Measurements from ENCODE around the gene GALC. TPM values are rescaled to one million over a fixed set of nuclear protein-coding genes. Genes with fewer than 3 reads are reported as not detected.

Gene GALC
- total and polyA plus RNA-seq, 2 donors from 2014 or later: 13.6 to 29.4 TPM

DNA sequence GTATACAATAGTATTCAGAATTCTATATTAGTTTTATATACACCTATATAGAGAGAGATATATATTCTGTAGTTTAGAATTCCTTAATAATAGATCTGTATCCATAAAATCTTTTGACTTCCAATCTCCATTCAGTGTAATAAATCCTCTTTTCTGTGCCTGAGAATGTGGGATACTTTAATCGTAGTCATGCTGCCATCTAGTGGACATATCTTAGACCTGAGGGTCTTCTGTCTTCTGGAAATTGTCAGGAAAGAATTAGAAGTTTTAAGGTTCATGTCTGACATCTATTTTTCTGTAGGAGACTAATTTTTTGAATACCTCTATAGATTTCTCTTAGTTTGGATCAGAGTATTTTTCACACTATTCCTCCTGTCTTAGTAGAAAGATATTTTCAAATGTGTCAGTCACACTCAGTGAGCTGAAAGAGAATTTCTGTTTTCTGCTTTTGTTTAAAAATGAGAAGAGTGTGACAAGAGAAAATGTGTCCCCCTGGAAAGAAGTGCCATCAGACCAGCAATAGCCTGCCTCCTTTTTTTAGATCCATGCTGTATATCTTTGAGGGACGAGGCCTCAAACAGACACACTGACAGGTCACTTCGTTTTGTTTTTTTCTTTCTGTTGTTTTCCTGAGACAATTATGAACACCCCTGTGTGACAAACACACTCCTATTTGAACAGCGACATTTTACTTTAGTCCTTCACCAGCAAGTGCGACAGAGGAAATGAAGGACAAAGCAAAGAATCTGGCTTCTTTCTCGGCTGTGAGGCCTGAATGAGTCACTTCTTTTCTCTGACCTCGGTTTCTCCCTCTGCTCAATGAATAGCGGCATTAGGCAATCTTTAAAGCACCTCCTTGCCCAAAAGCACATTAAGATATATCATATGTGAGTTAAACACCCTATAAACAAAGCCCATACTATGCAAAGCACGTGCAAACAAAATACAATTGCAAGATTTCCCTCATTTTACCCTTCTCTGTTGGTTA is 96.3 kb downstream of the GALC start:
- Histone ChIP-seq H3K4me3 (ENCODE audit: low read length in 3 of 3) (no peak overlapping the region), H3K27me3 (ENCODE audit: control insufficient read depth, insufficient read depth, low read length) (no peaks in the 10 kb centered on the region), H3K9ac (ENCODE audit: low read length in 3 of 3) (no peak overlapping the region), H3K9me3 (ENCODE audit: control insufficient read depth in 2 of 3, insufficient read depth in 1 of 3, low read length in 3 of 3) (no peaks in the 10 kb centered on the region), H3K27ac (ENCODE audit: low read depth in 2 of 2, low read length in 2 of 2) (no peak overlapping the region), H3K4me1 (ENCODE audit: control insufficient read depth in 2 of 3, insufficient read depth in 2 of 3, low read depth in 1 of 3, low read length in 3 of 3) (no peaks in the 10 kb centered on the region), H3K36me3 (ENCODE audit: control insufficient read depth in 2 of 3, insufficient read depth in 3 of 3, low read length in 3 of 3) (no peaks in the 10 kb centered on the region)
- FAIRE-seq (peak; percentile 89), DNase-seq (peak in 3 of 5 donors; percentile 18 to 89 (median 77))
- TF ChIP-seq, protein P1, sequence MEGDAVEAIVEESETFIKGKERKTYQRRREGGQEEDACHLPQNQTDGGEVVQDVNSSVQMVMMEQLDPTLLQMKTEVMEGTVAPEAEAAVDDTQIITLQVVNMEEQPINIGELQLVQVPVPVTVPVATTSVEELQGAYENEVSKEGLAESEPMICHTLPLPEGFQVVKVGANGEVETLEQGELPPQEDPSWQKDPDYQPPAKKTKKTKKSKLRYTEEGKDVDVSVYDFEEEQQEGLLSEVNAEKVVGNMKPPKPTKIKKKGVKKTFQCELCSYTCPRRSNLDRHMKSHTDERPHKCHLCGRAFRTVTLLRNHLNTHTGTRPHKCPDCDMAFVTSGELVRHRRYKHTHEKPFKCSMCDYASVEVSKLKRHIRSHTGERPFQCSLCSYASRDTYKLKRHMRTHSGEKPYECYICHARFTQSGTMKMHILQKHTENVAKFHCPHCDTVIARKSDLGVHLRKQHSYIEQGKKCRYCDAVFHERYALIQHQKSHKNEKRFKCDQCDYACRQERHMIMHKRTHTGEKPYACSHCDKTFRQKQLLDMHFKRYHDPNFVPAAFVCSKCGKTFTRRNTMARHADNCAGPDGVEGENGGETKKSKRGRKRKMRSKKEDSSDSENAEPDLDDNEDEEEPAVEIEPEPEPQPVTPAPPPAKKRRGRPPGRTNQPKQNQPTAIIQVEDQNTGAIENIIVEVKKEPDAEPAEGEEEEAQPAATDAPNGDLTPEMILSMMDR (IDR thresholded peaks at IDR 0.05; ENCODE audit: borderline replicate concordance, extremely low read depth, insufficient read depth): peak; percentile 70
- intact Hi-C loops (cut with DNase I): no loop called here

DNA sequence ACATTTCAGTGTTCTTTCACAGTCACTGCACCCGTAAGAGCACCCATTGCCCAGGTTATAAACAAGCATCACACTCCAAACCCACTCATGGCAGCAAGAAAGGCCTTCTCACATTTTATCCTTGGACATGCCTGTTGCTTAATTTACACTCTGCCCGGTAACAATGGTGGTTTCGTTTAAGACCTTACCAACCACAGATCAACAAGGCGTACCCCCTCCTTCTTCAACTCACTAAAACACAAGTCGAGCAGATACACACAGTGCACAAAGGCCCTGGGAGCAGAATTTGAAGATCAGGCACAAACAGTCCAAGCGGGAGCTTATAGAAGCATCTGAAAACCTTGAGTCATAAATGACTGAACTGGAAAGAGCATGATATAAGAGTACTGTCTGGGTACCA is 98.1 kb downstream of the GALC start:
- FAIRE-seq: no peak
- TF ChIP-seq, protein P1 (IDR thresholded peaks at IDR 0.05; ENCODE audit: borderline replicate concordance, extremely low read depth, insufficient read depth): no peak
- no peak for DNase-seq

DNA sequence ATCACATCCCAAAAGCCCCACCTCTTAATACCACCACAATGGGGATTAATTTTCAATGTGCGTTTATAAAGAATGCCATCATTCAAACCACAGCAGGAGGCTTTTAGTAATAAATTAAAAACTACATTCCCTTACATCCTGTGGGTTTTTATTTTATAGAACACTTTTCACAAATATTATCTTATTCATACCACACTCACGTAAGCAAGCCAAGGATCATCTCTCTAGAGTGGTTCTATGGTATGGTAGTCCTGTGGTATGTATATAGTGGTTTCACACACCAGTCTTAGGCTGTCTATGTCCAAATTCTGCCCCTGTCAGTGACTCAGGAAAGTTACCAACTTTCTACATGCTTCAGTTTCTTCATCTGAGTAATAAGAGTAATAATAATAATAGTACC is 100.2 kb downstream of the GALC start:
- no peak for DNase-seq
- H3K27ac ChIP-seq (ENCODE audit: low read depth in 2 of 2, low read length in 2 of 2): no peak overlapping the region
- H3K9ac ChIP-seq (ENCODE audit: low read length in 3 of 3): no peak overlapping the region
- no peak for FAIRE-seq
- TF ChIP-seq, protein P1 (IDR thresholded peaks at IDR 0.05; ENCODE audit: borderline replicate concordance, extremely low read depth, insufficient read depth): no peak
- H3K4me1 ChIP-seq (ENCODE audit: control insufficient read depth in 2 of 3, insufficient read depth in 2 of 3, low read depth in 1 of 3, low read length in 3 of 3): no peaks in the 10 kb centered on the region
- no peak overlapping the region for H3K4me3 ChIP-seq (ENCODE audit: low read length in 3 of 3)
- H3K27me3 ChIP-seq (ENCODE audit: control insufficient read depth, insufficient read depth, low read length): no peaks in the 10 kb centered on the region
- intact Hi-C loops (cut with DNase I): no loop called here
- H3K36me3 ChIP-seq (ENCODE audit: control insufficient read depth in 2 of 3, insufficient read depth in 3 of 3, low read length in 3 of 3): no peaks in the 10 kb centered on the region
- no peaks in the 10 kb centered on the region for H3K9me3 ChIP-seq (ENCODE audit: control insufficient read depth in 2 of 3, insufficient read depth in 1 of 3, low read length in 3 of 3)

More for the DNA sequence above, 98.1 kb downstream of the GALC start:
- Histone ChIP-seq H3K36me3 (ENCODE audit: control insufficient read depth in 2 of 3, insufficient read depth in 3 of 3, low read length in 3 of 3) (no peaks in the 10 kb centered on the region), H3K9ac (ENCODE audit: low read length in 3 of 3) (no peak overlapping the region), H3K27me3 (ENCODE audit: control insufficient read depth, insufficient read depth, low read length) (no peaks in the 10 kb centered on the region), H3K27ac (ENCODE audit: low read depth in 2 of 2, low read length in 2 of 2) (no peak overlapping the region), H3K4me3 (ENCODE audit: low read length in 3 of 3) (no peak overlapping the region), H3K9me3 (ENCODE audit: control insufficient read depth in 2 of 3, insufficient read depth in 1 of 3, low read length in 3 of 3) (no peaks in the 10 kb centered on the region), H3K4me1 (ENCODE audit: control insufficient read depth in 2 of 3, insufficient read depth in 2 of 3, low read depth in 1 of 3, low read length in 3 of 3) (no peaks in the 10 kb centered on the region)
- intact Hi-C loops (cut with DNase I): no loop called here

All from kidney (tissue), 14 donors.